GM20000 (cell line): ENCODE measurements around the gene FRY.
"Not testable (repeated sequence)": the region's sequence is repeated elsewhere in the genome, so short reads cannot be mapped to it uniquely, and the experiment has no call there.

Experiments used
- DNase-seq: peaks from one replicate; pipeline ENCODE4 v3.0.0; 2012; ENCODE audit warnings: low spot score
- CTCF ChIP-seq: IDR thresholded peaks from 2 replicates; pipeline ENCODE4 v1.5.1; 2012; ENCODE audit warnings: mild to moderate bottlenecking, control low read depth; ENCODE audit errors: extremely low read depth, missing control alignments

FRY gene

GRCh38 chr13:32047088-32047487, 15.5 kb downstream of the FRY start:
- DNase-seq, result no peak
- no peak for TF ChIP-seq CTCF

GRCh38 chr13:32047793-32048192, 16.2 kb downstream of the FRY start:
- no peak for TF ChIP-seq CTCF
- DNase-seq, result no peak

- DNase-seq, result no peak
- TF ChIP-seq CTCF, result no peak
Measured at GRCh38 chr13:32048816-32049215, 17.2 kb downstream of the FRY start.

GRCh38 chr13:32051156-32051555, 19.6 kb downstream of the FRY start:
- no peak for DNase-seq
- no peak for TF ChIP-seq CTCF

- DNase-seq, result no peak
- TF ChIP-seq CTCF, result no peak
Measured at GRCh38 chr13:32056316-32056715, 24.7 kb downstream of the FRY start.

GRCh38 chr13:32057325-32057724, 25.8 kb downstream of the FRY start:
- not testable (repeated sequence) for DNase-seq

GRCh38 chr13:32059511-32059984, 28.0 kb downstream of the FRY start:
- DNase-seq, result no peak

More at GRCh38 chr13:32059511-32059984, 28.0 kb downstream of the FRY start:
- no peak for TF ChIP-seq CTCF
